ENCODE data around the gene SLC2A4RG. TPM values are rescaled to one million over a fixed set of nuclear protein-coding genes. Genes with fewer than 3 reads are reported as not detected.

SLC2A4RG gene
- total RNA-seq, 1 donor from 2014 or later = 65.6 TPM

- no peak for FAIRE-seq
- Histone ChIP-seq H3K4me3 (ENCODE audit: insufficient read depth, low read depth, low read length) (no peak overlapping the region), H3K9ac (ENCODE audit: low read length) (no peak overlapping the region), H3K4me1 (ENCODE audit: insufficient read depth, low read length) (peaks cover 6% of the 10 kb centered on the region), H4K20me1 (ENCODE audit: insufficient read depth, low read length) (peaks cover 17% of the 10 kb centered on the region), H3K27me3 (ENCODE audit: insufficient read depth, low read length) (no peaks in the 10 kb centered on the region), H3K36me3 (ENCODE audit: insufficient read depth, low read length) (no peaks in the 10 kb centered on the region), H2AFZ (ENCODE audit: low read depth, low read length) (no peak overlapping the region), H3K79me2 (ENCODE audit: insufficient read depth, low read length) (peaks cover 2% of the 10 kb centered on the region), H3K4me2 (ENCODE audit: low read length) (no peak overlapping the region), H3K27ac (ENCODE audit: low read depth, low read length) (no peak overlapping the region), H3K9me3 (ENCODE audit: insufficient read depth, low read depth, low read length) (no peaks in the 10 kb centered on the region)
- no peak for DNase-seq (ENCODE audit: low read depth)
- Mint-ChIP-seq H3K27me3 (ENCODE audit: low read depth, unreplicated experiment) (no peaks in the 10 kb centered on the region), H3K4me1 (ENCODE audit: low read depth, unreplicated experiment) (peaks cover 6% of the 10 kb centered on the region), H3K9me3 (ENCODE audit: unreplicated experiment) (no peaks in the 10 kb centered on the region), H3K27ac (ENCODE audit: unreplicated experiment) (no peak overlapping the region), H3K36me3 (ENCODE audit: low read depth, unreplicated experiment) (peaks cover 3% of the 10 kb centered on the region), H3K4me3 (ENCODE audit: unreplicated experiment) (no peak overlapping the region)
- no peak for TF ChIP-seq EZH2 (IDR thresholded peaks at IDR 0.05; ENCODE audit: insufficient read depth, low read length)
- TF ChIP-seq, protein P1, sequence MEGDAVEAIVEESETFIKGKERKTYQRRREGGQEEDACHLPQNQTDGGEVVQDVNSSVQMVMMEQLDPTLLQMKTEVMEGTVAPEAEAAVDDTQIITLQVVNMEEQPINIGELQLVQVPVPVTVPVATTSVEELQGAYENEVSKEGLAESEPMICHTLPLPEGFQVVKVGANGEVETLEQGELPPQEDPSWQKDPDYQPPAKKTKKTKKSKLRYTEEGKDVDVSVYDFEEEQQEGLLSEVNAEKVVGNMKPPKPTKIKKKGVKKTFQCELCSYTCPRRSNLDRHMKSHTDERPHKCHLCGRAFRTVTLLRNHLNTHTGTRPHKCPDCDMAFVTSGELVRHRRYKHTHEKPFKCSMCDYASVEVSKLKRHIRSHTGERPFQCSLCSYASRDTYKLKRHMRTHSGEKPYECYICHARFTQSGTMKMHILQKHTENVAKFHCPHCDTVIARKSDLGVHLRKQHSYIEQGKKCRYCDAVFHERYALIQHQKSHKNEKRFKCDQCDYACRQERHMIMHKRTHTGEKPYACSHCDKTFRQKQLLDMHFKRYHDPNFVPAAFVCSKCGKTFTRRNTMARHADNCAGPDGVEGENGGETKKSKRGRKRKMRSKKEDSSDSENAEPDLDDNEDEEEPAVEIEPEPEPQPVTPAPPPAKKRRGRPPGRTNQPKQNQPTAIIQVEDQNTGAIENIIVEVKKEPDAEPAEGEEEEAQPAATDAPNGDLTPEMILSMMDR (IDR thresholded peaks at IDR 0.05; ENCODE audit: insufficient read depth, low read depth, low read length) = no peak
Observed at GRCh38 chr20:63782051-63782471, 42.5 kb downstream of the SLC2A4RG start.

DNA sequence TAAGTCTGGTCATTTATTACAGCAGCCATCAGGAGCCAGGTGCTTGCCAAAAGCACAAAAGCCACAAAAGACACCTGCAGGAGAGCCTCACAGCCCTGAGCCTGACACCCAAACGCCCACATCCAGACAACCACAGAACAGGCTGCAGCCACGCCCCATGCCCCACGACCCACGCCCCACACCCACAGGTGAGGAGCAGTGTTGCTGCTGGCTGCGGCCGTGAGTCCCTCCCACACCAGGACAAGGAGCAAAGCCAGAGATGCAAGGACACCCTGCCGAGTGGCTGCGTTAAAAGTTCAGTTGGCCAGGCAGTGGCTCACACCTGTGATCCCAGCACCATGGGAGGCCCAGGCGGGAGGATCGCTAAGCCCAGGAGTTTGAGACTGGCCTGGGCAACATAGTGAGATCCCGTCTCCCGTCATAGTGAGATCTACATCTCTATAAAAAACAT, 43.0 kb downstream of the SLC2A4RG start:
- H3K9ac ChIP-seq (ENCODE audit: low read length) = no peak overlapping the region
- H3K4me1 ChIP-seq (ENCODE audit: insufficient read depth, low read length) = peaks cover 6% of the 10 kb centered on the region
- H3K27me3 ChIP-seq (ENCODE audit: insufficient read depth, low read length) = no peaks in the 10 kb centered on the region
- H3K4me1 Mint-ChIP-seq (ENCODE audit: low read depth, unreplicated experiment) = peaks cover 6% of the 10 kb centered on the region
- H3K27me3 Mint-ChIP-seq (ENCODE audit: low read depth, unreplicated experiment) = no peaks in the 10 kb centered on the region
- no peak overlapping the region for H3K27ac Mint-ChIP-seq (ENCODE audit: unreplicated experiment)
- no peak overlapping the region for H3K27ac ChIP-seq (ENCODE audit: low read depth, low read length)
- no peak overlapping the region for H3K4me2 ChIP-seq (ENCODE audit: low read length)
- no peaks in the 10 kb centered on the region for H3K9me3 ChIP-seq (ENCODE audit: insufficient read depth, low read depth, low read length)
- no peak overlapping the region for H2AFZ ChIP-seq (ENCODE audit: low read depth, low read length)
- H3K4me3 Mint-ChIP-seq (ENCODE audit: unreplicated experiment) = no peak overlapping the region
- no peak for FAIRE-seq
- H3K79me2 ChIP-seq (ENCODE audit: insufficient read depth, low read length) = peaks cover 2% of the 10 kb centered on the region
- H4K20me1 ChIP-seq (ENCODE audit: insufficient read depth, low read length) = peaks cover 16% of the 10 kb centered on the region
- TF ChIP-seq, protein P1 (IDR thresholded peaks at IDR 0.05; ENCODE audit: insufficient read depth, low read depth, low read length) = no peak
- TF ChIP-seq EZH2 (IDR thresholded peaks at IDR 0.05; ENCODE audit: insufficient read depth, low read length) = no peak
- peaks cover 2% of the 10 kb centered on the region for H3K36me3 ChIP-seq (ENCODE audit: insufficient read depth, low read length)
- H3K4me3 ChIP-seq (ENCODE audit: insufficient read depth, low read depth, low read length) = no peak overlapping the region
- no peaks in the 10 kb centered on the region for H3K9me3 Mint-ChIP-seq (ENCODE audit: unreplicated experiment)
- no peak for DNase-seq (ENCODE audit: low read depth)
- peaks cover 3% of the 10 kb centered on the region for H3K36me3 Mint-ChIP-seq (ENCODE audit: low read depth, unreplicated experiment)

DNA sequence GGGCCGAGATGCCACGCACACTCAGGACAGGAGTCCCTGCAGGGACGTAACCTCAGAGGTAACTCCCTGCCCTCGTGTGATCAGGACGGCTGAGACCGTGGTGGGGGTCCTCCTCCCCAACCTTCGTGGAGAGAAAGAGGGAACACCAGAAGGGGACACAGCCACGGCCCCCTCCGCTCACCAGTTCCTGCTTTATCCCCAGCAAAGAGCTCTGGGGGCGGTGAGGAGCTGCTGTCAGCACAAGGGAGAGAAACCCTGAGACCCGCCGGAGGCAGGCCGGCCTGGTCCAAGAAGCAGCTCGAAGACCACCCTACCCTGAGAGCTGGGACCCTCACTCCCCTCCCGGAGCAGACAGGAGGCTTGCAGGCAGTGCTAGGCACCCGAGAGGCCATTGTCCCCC, 44.4 kb downstream of the SLC2A4RG start:
- Histone ChIP-seq H2AFZ (ENCODE audit: low read depth, low read length) (no peak overlapping the region), H3K4me1 (ENCODE audit: insufficient read depth, low read length) (no peaks in the 10 kb centered on the region), H3K9me3 (ENCODE audit: insufficient read depth, low read depth, low read length) (no peaks in the 10 kb centered on the region), H3K27me3 (ENCODE audit: insufficient read depth, low read length) (no peaks in the 10 kb centered on the region), H3K4me3 (ENCODE audit: insufficient read depth, low read depth, low read length) (no peak overlapping the region), H3K9ac (ENCODE audit: low read length) (no peak overlapping the region), H3K4me2 (ENCODE audit: low read length) (no peak overlapping the region), H3K36me3 (ENCODE audit: insufficient read depth, low read length) (peaks cover 2% of the 10 kb centered on the region), H3K27ac (ENCODE audit: low read depth, low read length) (no peak overlapping the region), H3K79me2 (ENCODE audit: insufficient read depth, low read length) (peaks cover 2% of the 10 kb centered on the region), H4K20me1 (ENCODE audit: insufficient read depth, low read length) (peaks cover 12% of the 10 kb centered on the region)
- Mint-ChIP-seq H3K27ac (ENCODE audit: unreplicated experiment) (no peak overlapping the region), H3K4me1 (ENCODE audit: low read depth, unreplicated experiment) (no peaks in the 10 kb centered on the region), H3K4me3 (ENCODE audit: unreplicated experiment) (no peak overlapping the region), H3K9me3 (ENCODE audit: unreplicated experiment) (no peaks in the 10 kb centered on the region), H3K27me3 (ENCODE audit: low read depth, unreplicated experiment) (no peaks in the 10 kb centered on the region), H3K36me3 (ENCODE audit: low read depth, unreplicated experiment) (peaks cover 6% of the 10 kb centered on the region)
- TF ChIP-seq, protein P1 (IDR thresholded peaks at IDR 0.05; ENCODE audit: insufficient read depth, low read depth, low read length) = no peak
- TF ChIP-seq EZH2 (IDR thresholded peaks at IDR 0.05; ENCODE audit: insufficient read depth, low read length) = no peak
- FAIRE-seq (no peak), DNase-seq (ENCODE audit: low read depth) (no peak)
